Panc1 (cell line): ENCODE results near the gene SSR1.

Experiments
- POLR2AphosphoS5 ChIP-seq: IDR thresholded peaks from 2 replicates; pipeline ENCODE4 v1.6.1; 2012; ENCODE audit warnings: mild to moderate bottlenecking, low read depth, low read length, moderate library complexity
- SIN3A ChIP-seq: IDR thresholded peaks from 2 replicates; pipeline ENCODE4 v1.6.1; 2012; ENCODE audit warnings: low read depth, mild to moderate bottlenecking, low read length, moderate library complexity, borderline replicate concordance; ENCODE audit not compliant: insufficient read depth
- TCF7L2 ChIP-seq: IDR thresholded peaks from 2 replicates; pipeline ENCODE4 v1.6.1; 2011; ENCODE audit warnings: mild to moderate bottlenecking, low read depth, low read length, inconsistent platforms
- TF ChIP-seq, protein P1 (sequence below): fragments of 450-650 bp; IDR thresholded peaks from 2 replicates; pipeline ENCODE4 v1.5.1; 2017; ENCODE audit warnings: mild to moderate bottlenecking
- TF ChIP-seq, protein P2 (sequence below), 2 experiments: IDR thresholded peaks; 2 replicates each; pipeline ENCODE4 v1.6.1; 2011 to 2012; ENCODE audit warnings: low read depth in 2 of 2, control low read depth in 1 of 2, low read length in 1 of 2, mild to moderate bottlenecking in 1 of 2, moderate library complexity in 1 of 2; ENCODE audit not compliant: insufficient read depth in 1 of 2

GRCh38 chr6:7341989-7342742 is 29.2 kb upstream of the SSR1 start:
- TF ChIP-seq, protein P1, sequence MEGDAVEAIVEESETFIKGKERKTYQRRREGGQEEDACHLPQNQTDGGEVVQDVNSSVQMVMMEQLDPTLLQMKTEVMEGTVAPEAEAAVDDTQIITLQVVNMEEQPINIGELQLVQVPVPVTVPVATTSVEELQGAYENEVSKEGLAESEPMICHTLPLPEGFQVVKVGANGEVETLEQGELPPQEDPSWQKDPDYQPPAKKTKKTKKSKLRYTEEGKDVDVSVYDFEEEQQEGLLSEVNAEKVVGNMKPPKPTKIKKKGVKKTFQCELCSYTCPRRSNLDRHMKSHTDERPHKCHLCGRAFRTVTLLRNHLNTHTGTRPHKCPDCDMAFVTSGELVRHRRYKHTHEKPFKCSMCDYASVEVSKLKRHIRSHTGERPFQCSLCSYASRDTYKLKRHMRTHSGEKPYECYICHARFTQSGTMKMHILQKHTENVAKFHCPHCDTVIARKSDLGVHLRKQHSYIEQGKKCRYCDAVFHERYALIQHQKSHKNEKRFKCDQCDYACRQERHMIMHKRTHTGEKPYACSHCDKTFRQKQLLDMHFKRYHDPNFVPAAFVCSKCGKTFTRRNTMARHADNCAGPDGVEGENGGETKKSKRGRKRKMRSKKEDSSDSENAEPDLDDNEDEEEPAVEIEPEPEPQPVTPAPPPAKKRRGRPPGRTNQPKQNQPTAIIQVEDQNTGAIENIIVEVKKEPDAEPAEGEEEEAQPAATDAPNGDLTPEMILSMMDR, result no peak
- TF ChIP-seq POLR2AphosphoS5 (no peak), TCF7L2 (no peak), SIN3A (no peak)
- TF ChIP-seq, protein P2, sequence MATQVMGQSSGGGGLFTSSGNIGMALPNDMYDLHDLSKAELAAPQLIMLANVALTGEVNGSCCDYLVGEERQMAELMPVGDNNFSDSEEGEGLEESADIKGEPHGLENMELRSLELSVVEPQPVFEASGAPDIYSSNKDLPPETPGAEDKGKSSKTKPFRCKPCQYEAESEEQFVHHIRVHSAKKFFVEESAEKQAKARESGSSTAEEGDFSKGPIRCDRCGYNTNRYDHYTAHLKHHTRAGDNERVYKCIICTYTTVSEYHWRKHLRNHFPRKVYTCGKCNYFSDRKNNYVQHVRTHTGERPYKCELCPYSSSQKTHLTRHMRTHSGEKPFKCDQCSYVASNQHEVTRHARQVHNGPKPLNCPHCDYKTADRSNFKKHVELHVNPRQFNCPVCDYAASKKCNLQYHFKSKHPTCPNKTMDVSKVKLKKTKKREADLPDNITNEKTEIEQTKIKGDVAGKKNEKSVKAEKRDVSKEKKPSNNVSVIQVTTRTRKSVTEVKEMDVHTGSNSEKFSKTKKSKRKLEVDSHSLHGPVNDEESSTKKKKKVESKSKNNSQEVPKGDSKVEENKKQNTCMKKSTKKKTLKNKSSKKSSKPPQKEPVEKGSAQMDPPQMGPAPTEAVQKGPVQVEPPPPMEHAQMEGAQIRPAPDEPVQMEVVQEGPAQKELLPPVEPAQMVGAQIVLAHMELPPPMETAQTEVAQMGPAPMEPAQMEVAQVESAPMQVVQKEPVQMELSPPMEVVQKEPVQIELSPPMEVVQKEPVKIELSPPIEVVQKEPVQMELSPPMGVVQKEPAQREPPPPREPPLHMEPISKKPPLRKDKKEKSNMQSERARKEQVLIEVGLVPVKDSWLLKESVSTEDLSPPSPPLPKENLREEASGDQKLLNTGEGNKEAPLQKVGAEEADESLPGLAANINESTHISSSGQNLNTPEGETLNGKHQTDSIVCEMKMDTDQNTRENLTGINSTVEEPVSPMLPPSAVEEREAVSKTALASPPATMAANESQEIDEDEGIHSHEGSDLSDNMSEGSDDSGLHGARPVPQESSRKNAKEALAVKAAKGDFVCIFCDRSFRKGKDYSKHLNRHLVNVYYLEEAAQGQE (IDR thresholded peaks at IDR 0.05; ENCODE audit: insufficient read depth in 1 of 2, low read depth in 2 of 2, low read length in 1 of 2), result no peak
